ENCODE data around the gene PTBP3. TPM values are rescaled to one million over a fixed set of nuclear protein-coding genes. Genes with fewer than 3 reads are reported as not detected.
A peak's percentile ranks its signal among the peaks of the same experiment; 100 is the strongest.

PTBP3 gene
- total and polyA plus RNA-seq, 2 of the 13 experiments (the other 11 are each of a cell fraction or from before 2014, with no cell fraction given), result 52.8 to 61.1 TPM

DNA sequence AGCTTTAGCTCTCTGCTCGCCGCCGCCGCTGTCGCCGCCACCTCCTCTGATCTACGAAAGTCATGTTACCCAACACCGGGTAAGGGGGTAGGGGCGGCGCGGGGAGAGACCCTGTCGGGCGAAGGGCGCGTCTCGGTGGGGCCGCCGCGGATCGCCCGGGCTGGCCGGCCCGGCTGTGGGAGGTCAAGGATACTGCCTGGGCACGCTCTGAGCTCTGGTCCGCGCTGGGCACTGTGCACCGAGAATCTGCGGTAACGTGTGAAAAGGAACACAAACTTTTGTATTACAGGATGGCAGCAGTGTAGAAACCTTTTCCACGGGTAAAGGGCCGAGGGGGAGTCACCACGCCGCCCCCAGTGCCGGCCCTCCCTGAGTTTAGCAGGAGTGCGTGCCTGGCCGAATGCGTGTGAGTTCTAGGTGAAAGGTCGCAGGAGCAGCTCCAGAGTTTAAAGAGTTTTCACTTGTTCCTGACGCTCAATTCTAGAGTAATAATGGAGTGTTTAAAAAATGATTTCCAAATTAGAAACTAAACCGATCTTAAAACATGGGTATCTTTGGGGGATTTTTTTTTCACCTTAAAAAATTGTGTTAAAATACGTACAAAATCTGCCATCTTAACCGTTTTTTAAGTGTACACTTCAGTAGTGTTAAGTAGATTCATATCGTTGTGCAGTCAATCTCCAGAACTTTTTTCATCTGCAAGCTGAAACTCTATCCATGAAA is 46.8 kb upstream of the PTBP3 start, which contains the start of gene HSDL2 (continued):
- TF ChIP-seq, protein P1, sequence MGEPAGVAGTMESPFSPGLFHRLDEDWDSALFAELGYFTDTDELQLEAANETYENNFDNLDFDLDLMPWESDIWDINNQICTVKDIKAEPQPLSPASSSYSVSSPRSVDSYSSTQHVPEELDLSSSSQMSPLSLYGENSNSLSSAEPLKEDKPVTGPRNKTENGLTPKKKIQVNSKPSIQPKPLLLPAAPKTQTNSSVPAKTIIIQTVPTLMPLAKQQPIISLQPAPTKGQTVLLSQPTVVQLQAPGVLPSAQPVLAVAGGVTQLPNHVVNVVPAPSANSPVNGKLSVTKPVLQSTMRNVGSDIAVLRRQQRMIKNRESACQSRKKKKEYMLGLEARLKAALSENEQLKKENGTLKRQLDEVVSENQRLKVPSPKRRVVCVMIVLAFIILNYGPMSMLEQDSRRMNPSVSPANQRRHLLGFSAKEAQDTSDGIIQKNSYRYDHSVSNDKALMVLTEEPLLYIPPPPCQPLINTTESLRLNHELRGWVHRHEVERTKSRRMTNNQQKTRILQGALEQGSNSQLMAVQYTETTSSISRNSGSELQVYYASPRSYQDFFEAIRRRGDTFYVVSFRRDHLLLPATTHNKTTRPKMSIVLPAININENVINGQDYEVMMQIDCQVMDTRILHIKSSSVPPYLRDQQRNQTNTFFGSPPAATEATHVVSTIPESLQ (CRISPR knock-in tag; conservative IDR thresholded peaks at IDR 0.05), result 0 out of 2 replicates have a peak, but pooled peaks have one; percentile 25
- TF ChIP-seq NFKBIZ (CRISPR knock-in tag; IDR thresholded peaks at IDR 0.05), result no peak
- peak; percentile 36; the same call in 1 of the 2 replicates for TF ChIP-seq PITX1 (CRISPR knock-in tag; IDR thresholded peaks at IDR 0.05)
- 0 out of 2 replicates have a peak, but pooled peaks have one; percentile 33 for TF ChIP-seq HNRNPL (IDR thresholded peaks at IDR 0.05; ENCODE audit: low read depth, low read length)
- peak; percentile 46; the same call in 1 of the 2 replicates for TF ChIP-seq REPIN1 (CRISPR knock-in tag; IDR thresholded peaks at IDR 0.05; ENCODE audit: borderline replicate concordance, low read depth)
- peak; percentile 35; the same call in 1 of the 2 replicates for TF ChIP-seq TMF1 (CRISPR knock-in tag; IDR thresholded peaks at IDR 0.05; ENCODE audit: low read depth)
- TF ChIP-seq, protein P2, sequence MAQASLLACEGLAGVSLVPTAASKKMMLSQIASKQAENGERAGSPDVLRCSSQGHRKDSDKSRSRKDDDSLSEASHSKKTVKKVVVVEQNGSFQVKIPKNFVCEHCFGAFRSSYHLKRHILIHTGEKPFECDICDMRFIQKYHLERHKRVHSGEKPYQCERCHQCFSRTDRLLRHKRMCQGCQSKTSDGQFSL (CRISPR knock-in tag; IDR thresholded peaks at IDR 0.05), result peak; percentile 81
- no peak for TF ChIP-seq ZNF83 (CRISPR knock-in tag; IDR thresholded peaks at IDR 0.05; ENCODE audit: borderline replicate concordance)
- TF ChIP-seq, protein P3, sequence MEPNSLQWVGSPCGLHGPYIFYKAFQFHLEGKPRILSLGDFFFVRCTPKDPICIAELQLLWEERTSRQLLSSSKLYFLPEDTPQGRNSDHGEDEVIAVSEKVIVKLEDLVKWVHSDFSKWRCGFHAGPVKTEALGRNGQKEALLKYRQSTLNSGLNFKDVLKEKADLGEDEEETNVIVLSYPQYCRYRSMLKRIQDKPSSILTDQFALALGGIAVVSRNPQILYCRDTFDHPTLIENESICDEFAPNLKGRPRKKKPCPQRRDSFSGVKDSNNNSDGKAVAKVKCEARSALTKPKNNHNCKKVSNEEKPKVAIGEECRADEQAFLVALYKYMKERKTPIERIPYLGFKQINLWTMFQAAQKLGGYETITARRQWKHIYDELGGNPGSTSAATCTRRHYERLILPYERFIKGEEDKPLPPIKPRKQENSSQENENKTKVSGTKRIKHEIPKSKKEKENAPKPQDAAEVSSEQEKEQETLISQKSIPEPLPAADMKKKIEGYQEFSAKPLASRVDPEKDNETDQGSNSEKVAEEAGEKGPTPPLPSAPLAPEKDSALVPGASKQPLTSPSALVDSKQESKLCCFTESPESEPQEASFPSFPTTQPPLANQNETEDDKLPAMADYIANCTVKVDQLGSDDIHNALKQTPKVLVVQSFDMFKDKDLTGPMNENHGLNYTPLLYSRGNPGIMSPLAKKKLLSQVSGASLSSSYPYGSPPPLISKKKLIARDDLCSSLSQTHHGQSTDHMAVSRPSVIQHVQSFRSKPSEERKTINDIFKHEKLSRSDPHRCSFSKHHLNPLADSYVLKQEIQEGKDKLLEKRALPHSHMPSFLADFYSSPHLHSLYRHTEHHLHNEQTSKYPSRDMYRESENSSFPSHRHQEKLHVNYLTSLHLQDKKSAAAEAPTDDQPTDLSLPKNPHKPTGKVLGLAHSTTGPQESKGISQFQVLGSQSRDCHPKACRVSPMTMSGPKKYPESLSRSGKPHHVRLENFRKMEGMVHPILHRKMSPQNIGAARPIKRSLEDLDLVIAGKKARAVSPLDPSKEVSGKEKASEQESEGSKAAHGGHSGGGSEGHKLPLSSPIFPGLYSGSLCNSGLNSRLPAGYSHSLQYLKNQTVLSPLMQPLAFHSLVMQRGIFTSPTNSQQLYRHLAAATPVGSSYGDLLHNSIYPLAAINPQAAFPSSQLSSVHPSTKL (CRISPR knock-in tag; IDR thresholded peaks at IDR 0.05), result peak; percentile 19; the same call in 1 of the 2 replicates
- TF ChIP-seq, protein P4, sequence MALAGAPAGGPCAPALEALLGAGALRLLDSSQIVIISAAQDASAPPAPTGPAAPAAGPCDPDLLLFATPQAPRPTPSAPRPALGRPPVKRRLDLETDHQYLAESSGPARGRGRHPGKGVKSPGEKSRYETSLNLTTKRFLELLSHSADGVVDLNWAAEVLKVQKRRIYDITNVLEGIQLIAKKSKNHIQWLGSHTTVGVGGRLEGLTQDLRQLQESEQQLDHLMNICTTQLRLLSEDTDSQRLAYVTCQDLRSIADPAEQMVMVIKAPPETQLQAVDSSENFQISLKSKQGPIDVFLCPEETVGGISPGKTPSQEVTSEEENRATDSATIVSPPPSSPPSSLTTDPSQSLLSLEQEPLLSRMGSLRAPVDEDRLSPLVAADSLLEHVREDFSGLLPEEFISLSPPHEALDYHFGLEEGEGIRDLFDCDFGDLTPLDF (CRISPR knock-in tag; IDR thresholded peaks at IDR 0.05), result no peak; the same call in 1 of the 2 replicates
- no peak for TF ChIP-seq RARG (CRISPR knock-in tag; IDR thresholded peaks at IDR 0.05; ENCODE audit: low read depth)
- no peak for TF ChIP-seq ZNF557 (CRISPR knock-in tag; IDR thresholded peaks at IDR 0.05)
- 0 out of 2 replicates have a peak, but pooled peaks have one; percentile 28 for TF ChIP-seq ZNF205 (CRISPR knock-in tag; IDR thresholded peaks at IDR 0.05)
- peak; percentile 11 for TF ChIP-seq HNRNPLL (IDR thresholded peaks at IDR 0.05; ENCODE audit: low read depth, low read length, poor library complexity, severe bottlenecking)
- TF ChIP-seq SIN3A (IDR thresholded peaks at IDR 0.05; ENCODE audit: borderline replicate concordance, low read depth, low read length), result 0 out of 2 replicates have a peak, but pooled peaks have one; percentile 36
- TF ChIP-seq, protein P5, sequence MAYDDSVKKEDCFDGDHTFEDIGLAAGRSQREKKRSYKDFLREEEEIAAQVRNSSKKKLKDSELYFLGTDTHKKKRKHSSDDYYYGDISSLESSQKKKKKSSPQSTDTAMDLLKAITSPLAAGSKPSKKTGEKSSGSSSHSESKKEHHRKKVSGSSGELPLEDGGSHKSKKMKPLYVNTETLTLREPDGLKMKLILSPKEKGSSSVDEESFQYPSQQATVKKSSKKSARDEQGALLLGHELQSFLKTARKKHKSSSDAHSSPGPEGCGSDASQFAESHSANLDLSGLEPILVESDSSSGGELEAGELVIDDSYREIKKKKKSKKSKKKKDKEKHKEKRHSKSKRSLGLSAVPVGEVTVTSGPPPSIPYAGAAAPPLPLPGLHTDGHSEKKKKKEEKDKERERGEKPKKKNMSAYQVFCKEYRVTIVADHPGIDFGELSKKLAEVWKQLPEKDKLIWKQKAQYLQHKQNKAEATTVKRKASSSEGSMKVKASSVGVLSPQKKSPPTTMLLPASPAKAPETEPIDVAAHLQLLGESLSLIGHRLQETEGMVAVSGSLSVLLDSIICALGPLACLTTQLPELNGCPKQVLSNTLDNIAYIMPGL (CRISPR knock-in tag; IDR thresholded peaks at IDR 0.05; ENCODE audit: borderline replicate concordance in 1 of 2, low read depth in 1 of 2), result peak in 1 of 2 experiments; percentile 20; a peak in 1 of 4 replicates
- TF ChIP-seq, protein P6, sequence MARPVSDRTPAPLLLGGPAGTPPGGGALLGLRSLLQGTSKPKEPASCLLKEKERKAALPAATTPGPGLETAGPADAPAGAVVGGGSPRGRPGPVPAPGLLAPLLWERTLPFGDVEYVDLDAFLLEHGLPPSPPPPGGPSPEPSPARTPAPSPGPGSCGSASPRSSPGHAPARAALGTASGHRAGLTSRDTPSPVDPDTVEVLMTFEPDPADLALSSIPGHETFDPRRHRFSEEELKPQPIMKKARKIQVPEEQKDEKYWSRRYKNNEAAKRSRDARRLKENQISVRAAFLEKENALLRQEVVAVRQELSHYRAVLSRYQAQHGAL (CRISPR knock-in tag; IDR thresholded peaks at IDR 0.05; ENCODE audit: not compliant biosample characterization), result no peak
